Sigmoid colon (tissue), 7 donors: ENCODE data around the gene OR7C1. TPM values are rescaled to one million over a fixed set of nuclear protein-coding genes. Genes with fewer than 3 reads are reported as not detected.
"Not testable (repeated sequence)": the region's sequence is repeated elsewhere in the genome, so short reads cannot be mapped to it uniquely, and the experiment has no call there.

Source experiments
- DNase-seq: peaks from one replicate; pipeline ENCODE4 v3.0.0-alpha.2; 2019
- H3K27ac ChIP-seq, 4 donors: fragments of 200-600 bp; sonication (generic); one replicate each; pipeline ENCODE4 v1.5.1; 2016 to 2019; ENCODE audit warnings: mild to moderate bottlenecking in 1 of 4
- H3K27me3 ChIP-seq, 3 donors: fragments of 200-600 bp; sonication (generic); one replicate each; pipeline ENCODE4 v1.5.1; 2019; ENCODE audit warnings: mild to moderate bottlenecking in 1 of 3
- H3K36me3 ChIP-seq, 4 donors: fragments of 200-600 bp; sonication (generic); one replicate each; pipeline ENCODE4 v1.5.1; 2016 to 2019
- H3K4me1 ChIP-seq, 4 donors: fragments of 200-600 bp; sonication (generic); one replicate each; pipeline ENCODE4 v1.5.1; 2017 to 2019
- H3K4me3 ChIP-seq, 4 donors: fragments of 200-600 bp; sonication (generic); one replicate each; pipeline ENCODE4 v1.5.1; 2017 to 2019; ENCODE audit warnings: mild to moderate bottlenecking in 2 of 4, moderate library complexity in 1 of 4
- H3K9me3 ChIP-seq, 4 donors: fragments of 200-600 bp in 3 of 4; sonication (generic) in 3 of 4; one replicate each; pipeline versions ENCODE4 v1.5.1 to v1.6.1; 2013 to 2019
- CTCF ChIP-seq, 4 experiments: fragments of 450-650 bp in 3 of 4; fragments of 200-600 bp in 1 of 4; IDR thresholded peaks; one replicate each; pipeline ENCODE4 v1.5.1; 2016 to 2019; ENCODE audit warnings: antibody characterized with exemption in 4 of 4, mild to moderate bottlenecking in 3 of 4, moderate library complexity in 2 of 4
- EP300 ChIP-seq, 4 donors: sonication (generic); formaldehyde crosslinking; IDR thresholded peaks; one replicate each; pipeline ENCODE4 v1.6.1; 2017; ENCODE audit warnings: antibody characterized with exemption in 4 of 4
- POLR2A ChIP-seq, 2 donors: fragments of 450-650 bp; IDR thresholded peaks; one replicate each; pipeline ENCODE4 v1.6.1; 2016; ENCODE audit warnings: antibody characterized with exemption in 2 of 2, mild to moderate bottlenecking in 2 of 2, moderate library complexity in 2 of 2
- POLR2AphosphoS5 ChIP-seq, 4 donors: sonication (generic); formaldehyde crosslinking; IDR thresholded peaks; one replicate each; pipeline ENCODE4 v1.6.1; 2017; ENCODE audit warnings: antibody characterized with exemption in 4 of 4
- WGBS, 2 donors: extraction: QIAGEN DNeasy Blood & Tissue Kit; methylation state at CpG; one replicate each; pipeline ENCODE4 v1.1.7; 2013; 5-methylcytosine and 5-hydroxymethylcytosine counted together
- intact Hi-C: fragments of 100-400 bp; cut with DNase I; formaldehyde crosslinking; loops from one replicate; pipeline ENCODE4 v1.15.1; 2023
- polyA plus RNA-seq, 3 donors: library from polyadenylated mRNA; stranded (reverse); fragments of 200-250 nt; gene quantifications; one replicate each; pipeline ENCODE4 v1.2.3, GENCODE V29; 2013
- total RNA-seq, 4 donors: library from RNA; depleted of rRNA; stranded (reverse); fragments of >200 nt; gene quantifications; one replicate each; pipeline ENCODE4 v1.1.0, GENCODE V29; 2016
- donor health status: healthy with polysubstance abuse.
- donor health status: Bipolar disorder and iron deficiency.
- donor health status: healthy.

The OR7C1 gene
- total and polyA plus RNA-seq, 7 donors: under 0.01 TPM; not detected in 4

DNA sequence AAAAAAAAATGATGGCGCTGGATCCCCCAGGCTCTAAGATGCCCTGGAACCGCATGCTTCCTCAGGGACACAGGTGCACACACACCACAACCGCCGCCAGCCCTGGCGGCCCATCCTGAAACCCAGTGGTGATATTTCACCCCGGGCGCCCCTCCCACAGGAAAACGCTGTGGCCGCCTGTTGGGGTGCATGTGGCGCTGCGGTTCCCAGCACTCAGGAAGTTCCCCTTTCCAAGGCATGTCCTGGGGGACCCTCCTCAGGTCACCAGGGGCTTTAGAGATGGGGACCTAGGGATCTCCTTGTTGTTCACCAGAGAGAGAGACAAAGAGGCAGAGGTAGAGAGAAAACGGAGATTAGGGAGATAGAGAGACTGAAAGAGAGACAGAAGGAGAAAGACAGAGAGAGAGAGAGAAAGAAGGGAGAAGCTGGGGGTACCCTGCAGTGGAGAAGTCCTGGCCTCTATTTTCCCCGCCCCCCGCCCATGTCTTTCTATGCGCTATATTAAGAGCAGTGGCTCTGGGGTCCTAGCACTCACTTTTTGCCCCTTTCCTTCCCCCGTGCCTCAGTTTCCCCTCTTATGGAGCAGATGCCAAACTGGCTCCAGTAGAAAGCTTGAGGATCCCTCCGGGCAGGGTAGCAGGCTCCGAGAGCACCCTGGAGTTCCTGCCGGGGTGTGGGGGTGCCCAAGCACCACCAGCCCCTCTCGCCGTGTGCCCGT is 59.0 kb downstream of the OR7C1 start:
- intact Hi-C loops: no loop called here
- peaks cover 0 to 9% (median 0%) of the 10 kb centered on the region in 4 donors for H3K4me1 ChIP-seq
- peaks cover 5 to 50% (median 34%) of the 10 kb centered on the region in 3 donors for H3K27me3 ChIP-seq
- no peaks in the 10 kb centered on the region for H3K9me3 ChIP-seq
- H3K4me3 ChIP-seq: peak overlapping the region in 2 of 4 donors; percentile 30
- DNase-seq: no peak
- TF ChIP-seq EP300 (IDR thresholded peaks at IDR 0.05): no peak
- no peak for TF ChIP-seq POLR2AphosphoS5 (IDR thresholded peaks at IDR 0.05)
- no peak for TF ChIP-seq POLR2A (IDR thresholded peaks at IDR 0.05)
- no peak for TF ChIP-seq CTCF (IDR thresholded peaks at IDR 0.05)
- H3K36me3 ChIP-seq: no peaks in the 10 kb centered on the region
- WGBS, 2 donors: 5 to 9% methylated on average over 22 of the region's 22 CpGs
- H3K27ac ChIP-seq: no peak overlapping the region

GRCh38 chr19:14775326-14775725 is 59.7 kb downstream of the OR7C1 start:
- H3K9me3 ChIP-seq, intact Hi-C loops, DNase-seq, H3K36me3 ChIP-seq, H3K4me1 ChIP-seq, H3K27ac ChIP-seq, H3K4me3 ChIP-seq: not testable (repeated sequence)
- WGBS, 2 donors: 67 to 69% methylated on average over 8 of the region's 8 CpGs
- H3K27me3 ChIP-seq: peaks cover 5 to 50% (median 34%) of the 10 kb centered on the region in 3 donors

DNA sequence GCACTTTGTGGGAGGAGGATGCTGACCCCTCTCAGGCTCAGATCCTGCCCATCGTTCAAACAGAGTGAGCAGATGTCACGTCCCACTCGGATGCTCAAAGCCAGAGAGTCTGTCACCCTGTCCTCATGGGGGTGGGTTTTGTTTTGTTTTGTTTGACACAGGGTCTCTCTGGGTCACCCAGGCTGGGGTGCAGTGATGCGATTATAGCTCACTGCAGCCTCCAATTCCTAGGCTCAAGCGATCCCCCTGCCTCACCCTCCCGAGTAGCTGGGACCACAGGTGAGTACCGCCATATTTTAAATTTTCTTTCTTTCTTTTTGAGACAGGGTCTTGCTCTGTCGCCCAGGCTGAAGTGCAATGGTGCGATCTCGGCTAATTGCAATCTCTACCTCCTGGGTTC is 60.6 kb downstream of the OR7C1 start:
- Histone ChIP-seq H3K27ac (no peak overlapping the region), H3K36me3 (no peaks in the 10 kb centered on the region), H3K4me1 (peaks cover 0 to 9% (median 0%) of the 10 kb centered on the region in 4 donors), H3K4me3 (no peak overlapping the region), H3K9me3 (no peaks in the 10 kb centered on the region), H3K27me3 (peaks cover 5 to 46% (median 34%) of the 10 kb centered on the region in 3 donors)
- TF ChIP-seq POLR2A (IDR thresholded peaks at IDR 0.05) (no peak), POLR2AphosphoS5 (IDR thresholded peaks at IDR 0.05) (no peak), CTCF (IDR thresholded peaks at IDR 0.05) (no peak), EP300 (IDR thresholded peaks at IDR 0.05) (no peak)
- intact Hi-C loops: no loop called here
- no peak for DNase-seq
- 78 to 84% methylated on average over 10 of the region's 10 CpGs for WGBS, 2 donors

DNA sequence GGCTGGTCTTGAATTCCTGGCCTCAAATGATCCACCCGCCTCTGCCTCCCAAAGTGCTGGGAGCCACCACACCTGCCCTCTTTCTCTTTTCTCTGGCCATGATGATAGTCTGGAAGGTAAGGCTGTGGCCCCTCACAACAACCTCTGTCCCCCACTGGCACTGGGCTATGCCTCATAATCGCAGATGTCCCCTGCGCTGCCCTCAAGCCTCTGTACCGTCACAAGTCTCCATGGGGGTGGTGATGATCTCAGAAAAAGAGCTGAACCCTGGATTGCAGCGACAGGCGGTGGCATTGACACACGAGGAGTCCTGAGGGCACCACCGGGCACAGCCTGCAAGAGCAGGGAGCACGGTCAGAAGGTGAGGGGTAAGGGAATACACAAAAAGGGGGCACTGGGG is 61.3 kb downstream of the OR7C1 start:
- DNase-seq, H3K4me3 ChIP-seq, intact Hi-C loops, H3K36me3 ChIP-seq, H3K27ac ChIP-seq, H3K9me3 ChIP-seq, H3K4me1 ChIP-seq: not testable (repeated sequence)
- WGBS, 2 donors: 81 to 91% methylated on average over 9 of the region's 9 CpGs
- H3K27me3 ChIP-seq: peaks cover 5 to 46% (median 34%) of the 10 kb centered on the region in 3 donors

DNA sequence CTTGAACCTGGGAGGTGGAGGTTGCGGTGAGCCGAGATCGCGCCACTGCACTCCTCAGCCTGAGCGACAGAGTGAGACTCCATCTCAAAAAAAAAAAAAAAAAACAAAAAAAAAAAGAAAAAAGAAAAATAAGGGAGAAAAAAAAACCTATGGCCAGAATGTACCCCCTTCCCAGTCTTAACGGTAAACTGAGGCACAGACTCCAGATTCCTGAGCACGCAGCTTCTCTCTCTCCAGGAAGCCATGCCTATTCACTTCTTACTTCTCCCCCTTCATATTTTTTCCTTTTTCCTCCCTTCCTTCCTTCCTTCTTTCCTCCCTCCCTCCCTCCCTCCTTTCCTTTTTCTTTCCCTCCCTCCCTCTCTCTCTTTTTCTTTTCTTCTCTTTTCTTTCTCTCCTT is 62.0 kb downstream of the OR7C1 start:
- peaks cover 5 to 46% (median 29%) of the 10 kb centered on the region in 3 donors for H3K27me3 ChIP-seq
- WGBS, 2 donors: 91 to 92% methylated on average over 7 of the region's 7 CpGs

More for the DNA sequence above, 62.0 kb downstream of the OR7C1 start:
- H3K36me3 ChIP-seq: no peaks in the 10 kb centered on the region
- DNase-seq: no peak
- no peaks in the 10 kb centered on the region for H3K9me3 ChIP-seq
- no peak overlapping the region for H3K27ac ChIP-seq
- no peak overlapping the region for H3K4me3 ChIP-seq
- TF ChIP-seq EP300 (IDR thresholded peaks at IDR 0.05): no peak
- no peak for TF ChIP-seq CTCF (IDR thresholded peaks at IDR 0.05)
- no peak for TF ChIP-seq POLR2AphosphoS5 (IDR thresholded peaks at IDR 0.05)
- no peak for TF ChIP-seq POLR2A (IDR thresholded peaks at IDR 0.05)
- intact Hi-C loops: no loop called here
- peaks cover 0 to 9% (median 0%) of the 10 kb centered on the region in 4 donors for H3K4me1 ChIP-seq
